Measurements from ENCODE around the gene TJP1. TPM values are rescaled to one million over a fixed set of nuclear protein-coding genes. Genes with fewer than 3 reads are reported as not detected.

The TJP1 gene
- total and polyA plus RNA-seq, 2 of the 8 experiments (the other 6 are each of a cell fraction or from before 2014, with no cell fraction given) = 46.3 to 138 TPM

DNA sequence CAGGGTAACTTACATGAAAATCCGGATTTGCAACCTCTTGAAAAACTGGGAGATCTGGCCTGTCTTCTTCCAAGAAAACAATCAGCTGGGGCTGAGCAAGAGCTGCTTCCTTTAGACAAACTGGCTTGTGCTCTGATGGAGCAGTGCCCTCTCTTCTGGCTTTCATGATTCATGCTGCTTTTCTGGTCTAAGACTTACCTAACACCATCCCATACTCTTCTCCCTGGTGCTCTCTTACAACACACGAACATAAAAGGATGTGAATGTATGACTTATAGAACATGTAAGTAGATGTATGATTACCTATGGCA, 9.9 kb downstream of the TJP1 start:
- H3K18ac ChIP-seq (ENCODE audit: extremely low read depth, low read length) = no peak overlapping the region
- no peak overlapping the region for H3K9ac ChIP-seq (replicated peaks in 1 of 4; ENCODE audit: extremely low read depth in 1 of 4, low read depth in 3 of 4, low read length in 3 of 4)
- no peak overlapping the region for H2AFZ ChIP-seq (ENCODE audit: low read length)
- peaks cover 5 to 8% of the 10 kb centered on the region in 2 experiments for H4K20me1 ChIP-seq (replicated peaks in 1 of 2; ENCODE audit: control insufficient read depth in 1 of 2, insufficient read depth in 2 of 2, low read length in 2 of 2)
- H3K23me2 ChIP-seq (ENCODE audit: low read depth, low read length) = no peaks in the 10 kb centered on the region
- WGBS, 2 experiments (ENCODE audit: extremely low coverage in 1 of 2, insufficient coverage in 1 of 2, insufficient read length in 1 of 2, insufficient replicate concordance in 2 of 2, low coverage in 1 of 2, low lambda C conversion rate in 2 of 2, missing lambda C conversion rate in 1 of 2) = 59% methylated on average over 2 of the region's 2 CpGs; no CpG with 5 or more reads in 1 of the 2 experiments
- H2BK120ac ChIP-seq (replicated peaks; ENCODE audit: low read depth, low read length) = no peak overlapping the region
- no peaks in the 10 kb centered on the region for H3K36me3 ChIP-seq (ENCODE audit: control insufficient read depth in 2 of 4, insufficient read depth in 4 of 4, low read length in 3 of 4)
- H2BK12ac ChIP-seq (ENCODE audit: low read depth, low read length) = no peak overlapping the region
- no peaks in the 10 kb centered on the region for H3K9me3 ChIP-seq (ENCODE audit: insufficient read depth in 2 of 2, low read depth in 1 of 2, low read length in 1 of 2)
- H3K56ac ChIP-seq (replicated peaks; ENCODE audit: insufficient read length, low read depth, low read length) = no peak overlapping the region
- H4K91ac ChIP-seq (replicated peaks; ENCODE audit: insufficient read length, low read length) = no peak overlapping the region
- CTCF ChIA-PET (ENCODE audit: partially characterized antibody) = interaction anchor here (1.1 to 1.9 kb wide), 2 partner anchors 8 to 113 kb away, joined by 3 to 7 read pairs; no protein-coding TSS in a partner anchor
- DNase-seq (ENCODE audit: low read depth in 1 of 2, low spot score in 2 of 2) (no peak), FAIRE-seq (no peak)
- H2BK15ac ChIP-seq (ENCODE audit: low read length) = no peak overlapping the region
- H3K14ac ChIP-seq (ENCODE audit: insufficient read length) = no peak overlapping the region
- H3K27me3 ChIP-seq (replicated peaks in 1 of 4; ENCODE audit: control insufficient read depth in 3 of 4, extremely low read depth in 1 of 4, insufficient read depth in 3 of 4, low read length in 3 of 4) = no peaks in the 10 kb centered on the region
- no peak overlapping the region for H3K23ac ChIP-seq (ENCODE audit: insufficient read length)
- POLR2A ChIA-PET (ENCODE audit: partially characterized antibody) = interaction anchor here (4.2 kb wide), 1 partner anchor 9 kb away, joined by 22 read pairs; the partner anchor contains the start of gene TJP1
- no peak overlapping the region for H3K4ac ChIP-seq (replicated peaks; ENCODE audit: insufficient read length, low read depth, low read length)
- peaks cover 20 to 98% of the 10 kb centered on the region in 2 experiments for H3K79me2 ChIP-seq (ENCODE audit: control insufficient read depth in 1 of 2, insufficient read depth in 2 of 2, low read length in 2 of 2)
- H3K27ac ChIP-seq (ENCODE audit: low read depth, low read length) = no peak overlapping the region
- H4K8ac ChIP-seq (ENCODE audit: extremely low read depth, insufficient read depth, low read length) = no peak overlapping the region
- H3K4me3 ChIP-seq (ENCODE audit: extremely low read depth in 1 of 4, insufficient read depth in 2 of 4, low read depth in 3 of 4, low read length in 4 of 4) = no peak overlapping the region
- H3K4me1 ChIP-seq (replicated peaks in 1 of 4; ENCODE audit: control insufficient read depth in 3 of 4, insufficient read depth in 4 of 4, low read length in 3 of 4) = peaks cover 0 to 9% (median 3%) of the 10 kb centered on the region in 4 experiments; a peak in 5 of 7 replicates
- H2BK5ac ChIP-seq (ENCODE audit: low read depth, low read length) = no peak overlapping the region
- no peak overlapping the region for H2AK5ac ChIP-seq (ENCODE audit: low read depth, low read length)
- no peak overlapping the region for H3K4me2 ChIP-seq (ENCODE audit: insufficient read depth in 1 of 2, low read depth in 2 of 2, low read length in 2 of 2)
- H2BK20ac ChIP-seq (ENCODE audit: low read length) = no peak overlapping the region
- H3K79me1 ChIP-seq (ENCODE audit: low read depth, low read length) = no peaks in the 10 kb centered on the region
- H4K5ac ChIP-seq (ENCODE audit: insufficient read length, low read depth, low read length) = no peak overlapping the region
- TF ChIP-seq CTBP2 (IDR thresholded peaks at IDR 0.05; ENCODE audit: borderline replicate concordance, insufficient read depth, insufficient read length, low read length) (no peak), JUN (IDR thresholded peaks at IDR 0.05; ENCODE audit: low read depth, low read length) (no peak), ZNF274 (IDR thresholded peaks at IDR 0.05; ENCODE audit: borderline replicate concordance, extremely low read depth, low read length) (no peak), FOSL1 (IDR thresholded peaks at IDR 0.05; ENCODE audit: insufficient read depth, low read depth, low read length) (no peak), SIX5 (IDR thresholded peaks at IDR 0.05; ENCODE audit: low read depth, low read length) (no peak), NRF1 (IDR thresholded peaks at IDR 0.05; ENCODE audit: low read depth, low read length) (no peak), RFX5 (IDR thresholded peaks at IDR 0.05; ENCODE audit: borderline replicate concordance, low read depth, low read length) (no peak), TBP (IDR thresholded peaks at IDR 0.05; ENCODE audit: low read depth, low read length) (no peak), SP1 (IDR thresholded peaks at IDR 0.05; ENCODE audit: low read depth, low read length) (no peak), TCF12 (IDR thresholded peaks at IDR 0.05; ENCODE audit: low read depth, low read length) (no peak), USF2 (IDR thresholded peaks at IDR 0.05; ENCODE audit: low read length) (no peak), EGR1 (IDR thresholded peaks at IDR 0.05; ENCODE audit: borderline replicate concordance, low read depth, low read length) (no peak), KDM4A (IDR thresholded peaks at IDR 0.05; ENCODE audit: low read depth, low read length, severe bottlenecking) (no peak), CBX8 (IDR thresholded peaks at IDR 0.05; ENCODE audit: borderline replicate concordance, low read depth, low read length) (no peak)
